Thymus (tissue), 11 donors: ENCODE data around the gene SYCE3. TPM values are rescaled to one million over a fixed set of nuclear protein-coding genes. Genes with fewer than 3 reads are reported as not detected.
A peak's percentile ranks its signal among the peaks of the same experiment; 100 is the strongest.

Experiments
- DNase-seq, 9 donors: peaks; one replicate each; pipeline ENCODE4 v3.0.0-alpha.2; 2013; ENCODE audit warnings: low spot score in 9 of 9, low read depth in 6 of 9, missing footprints in 1 of 9
- H3K27ac ChIP-seq, 2 donors: one replicate each; pipeline ENCODE4 v1.5.1; 2013; ENCODE audit warnings: control low read depth in 1 of 2, low read depth in 1 of 2, low read length in 1 of 2, mild to moderate bottlenecking in 1 of 2, moderate library complexity in 1 of 2
- H3K27me3 ChIP-seq, 2 donors: one replicate each; pipeline ENCODE4 v1.5.1; 2013; ENCODE audit warnings: low read length in 1 of 2; ENCODE audit not compliant: control insufficient read depth in 2 of 2, insufficient read depth in 1 of 2
- H3K36me3 ChIP-seq, 2 donors: one replicate each; pipeline ENCODE4 v1.5.1; 2013; ENCODE audit warnings: low read length in 1 of 2, mild to moderate bottlenecking in 1 of 2, moderate library complexity in 1 of 2; ENCODE audit not compliant: control insufficient read depth in 2 of 2, insufficient read depth in 2 of 2
- H3K4me1 ChIP-seq, 2 donors: one replicate each; pipeline ENCODE4 v1.5.1; 2013; ENCODE audit warnings: low read length in 2 of 2; ENCODE audit not compliant: control insufficient read depth in 2 of 2, insufficient read depth in 2 of 2
- H3K4me3 ChIP-seq, 2 donors: one replicate each; pipeline ENCODE4 v1.5.1; 2013; ENCODE audit warnings: low read length in 2 of 2, control low read depth in 1 of 2, mild to moderate bottlenecking in 1 of 2
- H3K9me3 ChIP-seq, 2 donors: one replicate each; pipeline ENCODE4 v1.5.1; 2013; ENCODE audit warnings: low read length in 1 of 2, mild to moderate bottlenecking in 1 of 2; ENCODE audit not compliant: control insufficient read depth in 2 of 2, insufficient read depth in 1 of 2
- WGBS: extraction: QIAGEN DNeasy Blood & Tissue Kit; methylation state at CpG from one replicate; pipeline ENCODE4 v1.1.7; 2013; 5-methylcytosine and 5-hydroxymethylcytosine counted together
- polyA plus RNA-seq: library from polyadenylated mRNA; stranded (reverse); fragments of 200-250 nt; gene quantifications from one replicate; pipeline ENCODE4 v1.2.3, GENCODE V29; 2013
- total RNA-seq: library from RNA; stranded (reverse); fragments of 120-200 nt; gene quantifications from one replicate; pipeline ENCODE4 v1.2.4, GENCODE V29; 2013
- donor health status: healthy.

The SYCE3 gene
- total and polyA plus RNA-seq, 2 donors = 0.19 to 1.1 TPM

GRCh38 chr22:50548040-50548920 is 14.4 kb downstream of the SYCE3 start:
- Histone ChIP-seq H3K27me3 (peaks cover 14 to 86% of the 10 kb centered on the region in 2 donors), H3K9me3 (no peaks in the 10 kb centered on the region), H3K4me3 (peak overlapping the region in 1 of 2 donors; percentile 55), H3K4me1 (peaks cover 8 to 36% of the 10 kb centered on the region in 2 donors), H3K36me3 (no peaks in the 10 kb centered on the region), H3K27ac (peak overlapping the region; percentile 26 to 74)
- peak in 1 of 9 donors; percentile 70 for DNase-seq
- 11% methylated on average over 56 of the region's 56 CpGs for WGBS

- 73% methylated on average over 35 of the region's 35 CpGs for WGBS
- no peaks in the 10 kb centered on the region for H3K9me3 ChIP-seq
- peaks cover 8 to 36% of the 10 kb centered on the region in 2 donors for H3K4me1 ChIP-seq
- no peaks in the 10 kb centered on the region for H3K36me3 ChIP-seq
- H3K27me3 ChIP-seq = peaks cover 14 to 89% of the 10 kb centered on the region in 2 donors
- DNase-seq = no peak
- H3K4me3 ChIP-seq = no peak overlapping the region
- peak overlapping the region in 1 of 2 donors; percentile 17 for H3K27ac ChIP-seq
Measured at GRCh38 chr22:50547263-50547985, 15.3 kb downstream of the SYCE3 start.

GRCh38 chr22:50546326-50547262 is 16.1 kb downstream of the SYCE3 start:
- WGBS = 90% methylated on average over 78 of the region's 78 CpGs

GRCh38 chr22:50545522-50546325 is 17.0 kb downstream of the SYCE3 start, which contains the start of gene KLHDC7B:
Gene KLHDC7B, plus strand, starts transcription at chr22:50545899. Its CDS starts 345 bp downstream, at chr22:50546244.
- H3K9me3 ChIP-seq = no peaks in the 10 kb centered on the region
- H3K4me3 ChIP-seq = no peak within 1 kb of the TSS
- no peak for DNase-seq
- H3K36me3 ChIP-seq = no peaks in the 10 kb centered on the region
- peaks cover 8 to 36% of the 10 kb centered on the region in 2 donors for H3K4me1 ChIP-seq
- H3K27me3 ChIP-seq = peaks cover 14 to 78% of the 10 kb centered on the region in 2 donors
- 52% methylated on average over 10 of the region's 10 CpGs for WGBS
- H3K27ac ChIP-seq = peak within 1 kb of the TSS; percentile 57 to 84

More at GRCh38 chr22:50546326-50547262, 16.1 kb downstream of the SYCE3 start:
- H3K36me3 ChIP-seq = no peaks in the 10 kb centered on the region
- DNase-seq = no peak
- H3K9me3 ChIP-seq = no peaks in the 10 kb centered on the region
- H3K4me1 ChIP-seq = peaks cover 8 to 36% of the 10 kb centered on the region in 2 donors
- peak overlapping the region in 1 of 2 donors; percentile 84 for H3K27ac ChIP-seq
- H3K4me3 ChIP-seq = no peak overlapping the region
- peaks cover 14 to 83% of the 10 kb centered on the region in 2 donors for H3K27me3 ChIP-seq

GRCh38 chr22:50544746-50545253 is 17.9 kb downstream of the SYCE3 start:
- H3K4me1 ChIP-seq = peaks cover 8 to 39% of the 10 kb centered on the region in 2 donors
- no peak overlapping the region for H3K4me3 ChIP-seq
- peak in 1 of 9 donors; percentile 53 for DNase-seq
- peak overlapping the region; percentile 84 to 88 for H3K27ac ChIP-seq
- no peaks in the 10 kb centered on the region for H3K36me3 ChIP-seq
- 40% methylated on average over 5 of the region's 5 CpGs for WGBS
- no peaks in the 10 kb centered on the region for H3K9me3 ChIP-seq
- peaks cover 14 to 73% of the 10 kb centered on the region in 2 donors for H3K27me3 ChIP-seq

GRCh38 chr22:50544078-50544745 is 18.5 kb downstream of the SYCE3 start:
- Histone ChIP-seq H3K27ac (peak overlapping the region; percentile 84 to 88), H3K27me3 (peaks cover 16 to 68% of the 10 kb centered on the region in 2 donors), H3K36me3 (no peaks in the 10 kb centered on the region), H3K4me1 (peaks cover 6 to 40% of the 10 kb centered on the region in 2 donors), H3K9me3 (no peaks in the 10 kb centered on the region), H3K4me3 (no peak overlapping the region)
- WGBS = 8% methylated on average over 52 of the region's 52 CpGs
- peak in 3 of 9 donors; percentile 60 to 76 (median 67) for DNase-seq

GRCh38 chr22:50542416-50542927 is 20.2 kb downstream of the SYCE3 start:
- WGBS = 97% methylated on average over 19 of the region's 19 CpGs
- Histone ChIP-seq H3K36me3 (no peaks in the 10 kb centered on the region), H3K27ac (peak overlapping the region; percentile 3 to 75), H3K4me3 (no peak overlapping the region), H3K4me1 (peaks cover 0 to 39% of the 10 kb centered on the region in 2 donors), H3K27me3 (peaks cover 7 to 62% of the 10 kb centered on the region in 2 donors), H3K9me3 (no peaks in the 10 kb centered on the region)
- DNase-seq = no peak
